HG02943 (cell line): ENCODE data around the gene PLEKHG2.

Experiments used
- ATAC-seq: cut with Tn5 transposase; IDR thresholded peaks from one replicate; pipeline ENCODE4 v1.9.1; 2021; ENCODE audit warnings: mild to moderate bottlenecking, low read depth, moderate library complexity; ENCODE audit not compliant: unreplicated experiment

Gene PLEKHG2

DNA sequence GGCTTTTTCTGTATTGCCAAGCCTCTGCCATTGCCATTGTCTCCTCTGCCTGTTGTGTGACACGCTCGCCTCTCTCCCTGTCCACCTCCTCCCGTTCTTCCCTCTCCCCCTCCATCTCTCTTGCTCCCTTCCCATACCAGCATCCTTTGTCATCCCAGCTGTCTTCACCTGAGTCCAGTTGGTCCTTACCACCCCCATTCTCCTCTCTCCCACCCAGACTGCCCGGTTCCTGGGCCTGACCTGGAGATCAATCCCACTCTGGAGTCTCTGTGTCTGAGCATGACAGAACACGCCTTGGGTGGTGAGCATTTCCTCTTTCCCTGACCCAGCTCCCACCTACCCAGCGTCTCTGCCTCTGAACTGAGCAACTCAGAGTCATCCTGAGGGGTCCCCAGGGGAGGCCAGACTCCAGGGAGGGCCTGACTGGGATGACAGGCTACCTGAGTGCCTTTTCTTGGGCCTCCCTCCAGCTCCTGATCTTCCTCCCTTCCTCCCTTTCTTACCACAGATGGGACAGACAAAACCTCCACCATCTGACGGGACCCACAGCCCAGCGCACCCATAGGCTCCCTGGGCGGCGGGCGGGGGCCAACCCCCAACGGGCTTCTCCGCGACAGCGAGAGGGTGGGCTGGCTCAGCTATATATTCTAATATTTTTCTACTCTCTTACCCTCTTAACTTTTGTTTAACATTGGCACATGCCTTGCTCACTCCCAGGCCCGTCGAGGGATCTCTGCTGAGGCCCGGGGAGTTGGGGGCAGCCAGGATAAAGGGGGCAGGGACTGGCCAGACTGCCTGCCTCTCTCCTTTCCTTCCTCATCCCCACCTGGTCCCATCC, 29.3 kb upstream of the PLEKHG2 start:
- ATAC-seq = no peak

DNA sequence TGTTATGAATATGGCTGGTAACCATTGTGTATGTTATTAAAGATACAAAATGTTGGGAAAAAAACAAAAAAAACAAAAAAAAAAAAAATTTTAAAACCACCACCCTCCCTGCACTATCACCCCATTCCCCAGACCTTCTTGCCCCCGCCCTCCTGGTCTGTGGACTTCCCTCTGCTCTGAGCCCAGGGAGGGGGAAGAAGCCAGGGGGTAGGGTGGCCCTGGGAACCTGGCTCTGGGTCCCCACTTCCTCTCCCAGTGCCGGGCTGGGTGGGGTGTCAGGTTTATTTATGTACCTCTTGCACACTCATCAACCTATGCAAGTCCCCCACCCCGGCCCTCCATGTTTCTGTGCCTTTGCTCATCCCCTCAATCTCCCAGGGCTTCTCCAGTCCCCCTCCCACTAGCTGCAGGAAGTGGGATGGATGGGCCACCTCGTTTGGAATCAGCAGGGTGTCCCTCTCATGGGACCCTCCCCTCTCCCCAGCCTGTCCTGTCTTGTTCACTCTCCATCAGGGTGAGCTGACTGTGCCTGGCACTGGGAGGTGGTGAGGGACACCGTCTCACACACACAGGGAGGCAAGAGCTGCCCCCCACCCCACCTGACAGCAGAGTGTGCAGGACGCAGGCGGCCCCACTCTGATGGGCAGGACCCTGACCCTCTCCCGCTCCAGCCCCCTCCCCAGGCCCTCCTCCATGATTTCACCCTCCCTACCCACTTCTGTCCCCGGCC, 27.5 kb upstream of the PLEKHG2 start:
- ATAC-seq = no peak

DNA sequence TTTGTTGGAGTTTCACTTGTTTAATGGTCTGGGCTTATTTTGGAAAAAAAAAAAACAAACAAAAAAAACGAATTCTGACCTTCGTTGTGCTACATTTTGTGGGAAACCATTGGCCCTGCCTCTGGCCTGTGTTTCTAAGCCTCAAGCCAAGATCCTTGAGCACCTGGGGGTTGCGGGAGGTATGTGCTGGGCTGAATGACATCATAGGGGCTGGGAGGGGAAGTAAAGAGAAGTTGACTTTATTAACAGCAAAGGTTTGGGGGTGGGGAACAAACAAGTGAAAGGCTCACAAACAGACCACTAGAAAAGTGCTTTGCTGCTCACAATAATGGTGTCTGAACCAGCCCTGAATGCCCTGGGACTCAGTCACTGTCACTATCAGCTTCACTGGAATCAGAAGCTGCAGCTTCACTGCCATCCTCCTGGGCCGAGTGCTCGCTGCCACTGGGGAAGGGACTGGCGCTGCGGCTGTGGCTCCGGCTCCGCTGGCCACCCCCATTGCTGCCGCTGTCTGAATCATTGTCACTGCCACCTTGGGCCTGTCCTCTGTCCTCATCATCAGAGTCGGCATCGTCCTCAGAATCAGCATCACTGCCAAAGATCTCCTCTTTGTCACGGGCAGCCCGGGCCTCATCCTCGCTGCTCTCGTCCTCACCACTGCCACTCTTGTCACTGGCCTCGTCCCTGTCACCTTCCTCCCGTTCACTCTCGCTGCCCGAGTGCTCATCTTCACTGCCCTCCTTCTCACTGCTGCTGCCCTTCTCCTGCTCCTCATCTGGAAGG, 26.6 kb upstream of the PLEKHG2 start:
- ATAC-seq = no peak

DNA sequence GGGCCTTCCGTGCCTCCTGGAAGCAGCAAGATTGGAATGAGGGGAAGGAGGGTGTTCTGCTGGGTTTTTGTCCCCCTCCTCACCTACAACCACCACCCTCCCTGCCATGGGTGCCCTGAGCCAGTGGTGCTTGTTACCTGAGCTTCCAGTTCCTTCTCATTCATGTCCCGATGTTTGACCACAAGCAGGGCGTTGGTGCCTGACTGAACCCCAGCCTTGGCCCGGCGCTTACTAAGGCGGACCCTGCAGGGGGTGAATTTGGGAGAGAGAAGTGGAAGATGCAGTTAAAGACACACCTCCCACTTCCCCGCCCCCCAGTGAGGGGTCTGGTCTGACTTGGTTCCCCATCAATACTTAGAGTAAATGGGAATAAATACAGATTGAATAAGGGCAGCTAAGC, 25.9 kb upstream of the PLEKHG2 start:
- no peak for ATAC-seq

DNA sequence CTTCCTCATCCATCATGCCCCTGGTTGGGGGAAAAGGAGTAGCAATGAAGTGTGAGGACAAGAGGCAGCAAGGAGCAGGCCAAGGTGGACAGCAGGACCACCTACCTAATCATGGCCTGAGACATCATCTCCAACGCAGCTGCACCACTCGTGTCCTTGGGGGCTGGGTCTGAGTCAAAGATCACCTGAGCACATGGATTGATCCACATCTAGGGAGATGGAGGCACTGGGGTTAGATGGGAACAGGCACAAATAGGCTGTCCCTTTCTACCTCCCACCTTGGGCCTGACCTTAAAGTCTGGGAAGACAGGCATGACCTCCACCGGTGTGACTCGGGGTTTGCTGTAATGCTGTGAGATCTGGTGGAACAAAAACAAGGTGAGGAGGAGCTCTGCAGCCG, 23.8 kb upstream of the PLEKHG2 start:
- ATAC-seq = no peak

DNA sequence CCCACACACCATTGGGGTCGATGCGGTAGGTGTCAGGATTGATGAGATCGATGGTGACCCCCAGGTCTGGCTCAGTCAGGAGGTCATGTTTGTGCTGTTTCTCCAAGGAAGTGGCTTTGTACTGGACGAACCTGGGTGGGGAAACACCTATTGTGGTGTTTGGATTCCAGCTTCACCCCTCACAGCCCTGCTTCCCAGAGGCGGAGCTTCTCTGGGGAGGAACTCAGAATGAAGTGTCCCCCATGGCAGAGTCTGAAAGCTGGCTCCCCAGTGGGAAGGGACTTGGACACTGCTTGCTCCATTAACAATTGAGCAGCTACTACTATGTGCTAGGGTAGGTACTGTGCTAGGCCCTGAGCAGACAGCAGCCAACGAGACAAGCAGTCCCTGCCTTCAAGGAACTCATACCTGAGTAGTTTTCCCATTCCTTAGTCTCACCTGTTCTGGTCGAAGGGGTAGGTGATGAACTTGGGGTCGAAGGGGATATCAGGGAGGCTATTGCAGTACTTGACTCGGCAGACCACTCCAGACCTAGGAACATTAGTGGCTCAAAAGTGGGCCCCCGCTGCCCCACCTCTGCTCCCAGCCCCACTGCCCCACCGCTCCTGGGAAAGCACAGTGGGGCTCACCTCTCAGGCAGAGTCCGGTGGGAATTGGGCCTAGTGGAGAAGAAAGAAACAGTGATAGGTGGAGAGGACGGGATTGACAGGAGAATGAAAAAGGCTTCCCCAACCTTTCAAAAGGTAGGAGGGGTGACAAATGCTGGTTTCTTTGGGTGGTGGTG, 22.6 kb upstream of the PLEKHG2 start:
- ATAC-seq = no peak

DNA sequence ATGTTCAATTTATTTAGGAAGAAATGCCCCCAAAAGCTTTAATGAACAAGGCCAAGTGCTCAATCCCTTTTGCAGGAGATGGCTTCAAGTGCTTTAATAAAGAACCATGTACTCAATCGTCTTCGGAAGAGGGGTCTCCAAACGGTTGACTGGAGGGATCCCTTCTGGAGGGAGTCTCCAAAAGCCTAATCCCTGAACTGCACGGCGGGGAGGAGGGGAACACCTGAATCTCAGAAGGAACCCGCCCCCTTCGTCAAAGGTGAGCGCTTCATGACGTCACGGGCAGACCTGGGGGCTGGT, 22.1 kb upstream of the PLEKHG2 start:
- no peak for ATAC-seq

DNA sequence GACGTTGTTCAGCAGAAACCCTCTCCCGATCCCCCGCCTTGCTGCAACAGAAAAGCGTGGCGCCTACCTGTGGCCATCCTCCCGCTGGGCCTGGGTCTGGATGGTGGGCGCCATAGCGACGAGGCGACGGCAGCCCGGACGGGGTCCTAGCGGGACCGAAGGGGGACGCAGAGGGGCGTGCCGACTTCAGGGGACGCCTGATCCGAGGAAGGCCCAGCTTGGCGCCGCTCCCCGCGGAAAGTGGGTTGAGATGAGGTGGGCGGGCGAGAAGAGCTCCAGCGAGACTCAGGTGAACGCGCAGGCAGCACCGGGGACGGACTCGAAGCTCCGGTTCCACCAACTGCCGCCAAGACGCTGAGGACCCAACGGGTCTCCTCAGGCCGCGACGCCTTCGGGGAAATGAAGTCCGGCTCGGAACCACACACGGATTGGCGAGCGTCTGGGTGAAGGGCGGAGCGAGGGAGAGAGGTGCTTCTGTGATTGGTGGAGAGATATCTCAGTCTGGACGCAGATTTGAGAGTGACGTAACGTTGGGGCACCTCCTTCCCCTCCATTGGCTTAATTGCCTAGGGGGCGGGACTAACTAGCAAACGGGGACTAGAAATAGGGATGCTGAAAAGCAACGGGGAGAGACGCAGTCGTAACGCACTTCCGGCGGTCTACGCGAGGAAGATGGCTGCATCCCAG, 21.6 kb upstream of the PLEKHG2 start, which contains the start of the genes MED29 and PAF1:
Gene MED29, plus strand, starts transcription at position 628 of the 687 bp plus-strand sequence. Its CDS starts 45 bp downstream, at position 673.
Gene PAF1, minus strand, starts transcription at position 356 of the 687 bp plus-strand sequence. Its CDS starts 242 bp downstream, at position 114.
- peak; percentile 88 for ATAC-seq

DNA sequence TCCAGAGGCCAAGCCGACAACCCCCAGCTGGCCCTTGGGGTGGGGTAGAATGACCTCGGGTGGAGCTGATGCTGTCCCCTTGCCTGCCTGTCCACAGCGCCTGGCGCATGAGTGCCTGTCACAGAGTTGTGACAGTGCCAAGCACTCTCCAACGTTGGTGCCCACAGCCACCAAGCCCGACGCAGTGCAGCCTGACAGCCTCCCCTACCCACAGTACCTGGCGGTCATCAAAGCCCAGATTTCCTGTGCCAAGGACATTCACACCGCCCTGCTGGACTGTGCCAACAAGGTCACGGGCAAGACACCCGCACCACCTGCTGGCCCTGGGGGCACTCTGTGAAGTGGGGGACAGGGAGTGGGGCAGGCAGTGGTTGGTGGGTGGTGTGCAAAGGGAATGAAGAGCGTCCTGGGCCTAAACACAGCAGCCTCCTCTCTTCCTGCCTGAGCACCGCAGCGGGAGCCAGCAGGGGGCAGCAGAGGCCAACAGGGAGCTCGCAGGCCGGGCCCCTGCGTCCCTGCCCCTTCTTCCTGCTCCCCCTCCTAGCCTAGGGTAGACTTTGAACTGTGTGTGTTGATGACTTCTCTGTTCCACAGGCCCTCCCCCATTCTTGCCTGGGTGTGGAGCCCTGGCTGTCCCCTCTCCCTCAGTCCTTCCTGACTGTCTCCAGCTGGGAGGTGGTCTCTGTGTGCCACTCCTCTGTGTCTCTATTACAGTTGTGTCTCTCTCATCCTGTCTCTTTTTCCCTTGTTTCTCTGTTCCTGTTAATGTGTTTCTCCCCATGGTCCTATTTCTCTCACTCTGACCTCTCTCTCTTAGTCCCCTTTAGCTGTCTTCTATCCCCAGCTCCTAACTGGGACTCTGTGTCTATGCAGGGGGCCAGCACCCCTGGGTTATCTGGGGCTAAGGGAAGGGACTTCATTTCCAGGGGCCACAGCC, 14.8 kb upstream of the PLEKHG2 start:
- ATAC-seq = no peak

DNA sequence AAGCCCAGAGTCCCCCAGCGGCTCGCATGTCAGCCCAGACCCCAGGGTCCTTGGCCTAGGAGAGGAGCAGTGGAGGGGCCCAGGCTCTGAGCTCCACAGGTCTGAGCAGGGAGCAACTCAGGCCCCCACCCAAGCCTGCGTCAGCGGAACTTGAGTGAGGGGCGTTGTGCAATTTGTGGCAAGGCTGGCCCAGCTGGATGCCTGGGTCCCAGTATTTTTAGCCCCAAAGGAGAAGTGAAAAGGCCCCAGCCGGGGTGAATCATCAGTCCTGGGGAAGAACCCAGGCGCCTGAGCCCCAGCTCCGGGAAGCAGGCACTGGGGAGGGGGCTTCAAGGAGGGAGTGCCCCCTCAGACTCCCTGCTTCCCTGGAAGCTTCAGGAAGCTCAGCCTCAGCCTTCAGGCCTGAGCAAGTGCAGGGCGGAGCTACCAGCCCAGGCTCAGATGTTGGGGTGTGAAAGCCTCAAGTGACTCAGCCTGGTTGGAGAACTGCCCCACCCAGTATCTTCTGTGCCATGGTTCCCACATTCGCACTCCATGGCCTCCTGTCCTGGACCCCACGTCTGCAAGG, 14.1 kb upstream of the PLEKHG2 start:
- no peak for ATAC-seq

DNA sequence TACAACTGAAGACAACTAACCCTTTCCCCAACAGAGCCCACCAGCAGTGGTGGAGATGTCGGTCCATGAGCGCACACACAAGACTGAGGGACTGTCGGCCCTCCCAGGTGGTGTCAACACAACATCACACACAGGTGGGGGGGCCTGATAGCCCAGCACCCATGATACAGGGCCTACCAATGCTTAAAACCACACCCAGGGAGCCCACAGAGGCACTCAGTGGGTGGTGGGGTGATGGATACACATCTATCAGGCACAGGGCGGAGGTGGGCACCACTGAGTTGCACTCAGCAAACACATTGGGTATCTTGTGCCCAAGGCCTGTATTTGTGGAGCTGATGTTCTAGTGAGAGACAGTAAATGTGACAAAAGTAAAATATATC, 12.8 kb upstream of the PLEKHG2 start:
- no peak for ATAC-seq

DNA sequence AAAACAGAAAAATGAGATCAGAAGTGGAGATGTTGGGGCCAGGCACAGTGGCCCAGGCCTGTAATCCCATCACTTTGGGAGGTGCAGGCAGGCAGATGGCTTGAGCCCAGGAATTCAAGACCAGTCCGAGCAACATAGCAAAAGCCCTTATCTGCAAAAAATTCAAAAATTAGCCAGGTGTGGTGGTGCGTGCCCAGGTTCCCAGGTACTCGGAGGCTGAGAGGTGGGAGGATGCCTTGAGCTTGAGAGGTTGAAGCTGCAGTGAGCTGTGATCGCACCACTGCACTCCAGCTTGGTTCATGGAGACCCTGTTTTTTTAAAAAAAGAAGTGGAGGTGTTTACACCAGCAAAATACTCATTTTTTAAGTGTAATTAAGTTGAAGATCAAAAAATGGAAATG, 12.4 kb upstream of the PLEKHG2 start:
- no peak for ATAC-seq

DNA sequence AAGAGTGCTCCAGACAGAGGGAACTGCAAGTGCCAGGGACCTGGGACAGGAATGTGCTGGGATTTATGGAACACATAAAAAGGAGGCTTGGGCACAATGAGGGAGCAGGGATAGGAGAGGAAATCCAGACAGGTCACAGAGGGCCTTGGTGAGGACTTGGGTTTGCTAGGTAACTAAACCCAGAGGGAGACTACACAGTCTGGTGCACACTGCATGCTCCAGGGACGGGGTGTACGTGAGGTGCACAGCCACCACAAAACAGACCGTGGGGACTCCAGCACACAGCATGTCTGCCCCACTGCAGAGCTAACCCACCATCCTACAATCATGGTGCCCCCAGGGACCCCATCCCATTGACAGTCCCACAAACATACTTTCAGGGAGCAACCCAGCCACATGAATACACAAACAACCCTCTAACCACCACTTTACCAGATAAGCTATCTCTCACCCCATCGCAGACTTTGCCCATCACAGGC, 11.4 kb upstream of the PLEKHG2 start:
- ATAC-seq = no peak

DNA sequence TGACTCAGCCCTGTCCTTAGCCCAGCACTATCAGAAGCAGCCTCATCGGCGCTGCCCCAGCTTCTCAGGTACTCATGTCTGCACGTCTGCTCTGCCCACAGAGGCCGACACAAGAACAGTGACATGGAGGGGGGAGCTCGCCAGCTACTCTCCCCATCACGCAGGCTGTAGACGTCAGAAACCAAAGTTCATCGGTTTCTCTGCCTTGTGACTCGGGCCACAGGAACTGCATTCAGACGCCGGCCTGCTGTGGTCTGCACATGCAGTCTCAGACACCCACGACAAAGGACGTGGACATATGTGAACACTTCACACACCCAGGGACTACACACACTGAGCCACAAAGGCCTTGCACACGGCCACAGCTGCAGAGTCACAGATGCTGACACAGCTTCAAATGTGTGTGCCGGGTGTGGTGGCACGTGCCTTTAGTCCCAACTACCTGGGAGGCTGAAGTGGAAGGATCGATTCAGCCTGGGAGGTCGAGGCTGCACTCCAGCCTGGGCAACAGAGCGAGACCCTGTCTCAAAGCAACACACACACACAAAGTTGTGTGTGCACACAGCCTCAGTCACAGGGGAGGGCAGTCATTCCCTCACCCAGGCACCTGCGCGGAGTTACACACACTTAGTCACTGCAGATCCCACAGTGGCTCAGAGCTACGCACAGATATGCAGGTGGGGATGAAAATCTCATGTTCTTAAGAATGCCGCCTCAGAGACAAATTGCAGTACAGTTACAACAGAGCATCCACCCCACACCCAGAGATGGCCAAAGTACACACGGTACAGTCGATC, 10.7 kb upstream of the PLEKHG2 start:
- ATAC-seq = no peak

DNA sequence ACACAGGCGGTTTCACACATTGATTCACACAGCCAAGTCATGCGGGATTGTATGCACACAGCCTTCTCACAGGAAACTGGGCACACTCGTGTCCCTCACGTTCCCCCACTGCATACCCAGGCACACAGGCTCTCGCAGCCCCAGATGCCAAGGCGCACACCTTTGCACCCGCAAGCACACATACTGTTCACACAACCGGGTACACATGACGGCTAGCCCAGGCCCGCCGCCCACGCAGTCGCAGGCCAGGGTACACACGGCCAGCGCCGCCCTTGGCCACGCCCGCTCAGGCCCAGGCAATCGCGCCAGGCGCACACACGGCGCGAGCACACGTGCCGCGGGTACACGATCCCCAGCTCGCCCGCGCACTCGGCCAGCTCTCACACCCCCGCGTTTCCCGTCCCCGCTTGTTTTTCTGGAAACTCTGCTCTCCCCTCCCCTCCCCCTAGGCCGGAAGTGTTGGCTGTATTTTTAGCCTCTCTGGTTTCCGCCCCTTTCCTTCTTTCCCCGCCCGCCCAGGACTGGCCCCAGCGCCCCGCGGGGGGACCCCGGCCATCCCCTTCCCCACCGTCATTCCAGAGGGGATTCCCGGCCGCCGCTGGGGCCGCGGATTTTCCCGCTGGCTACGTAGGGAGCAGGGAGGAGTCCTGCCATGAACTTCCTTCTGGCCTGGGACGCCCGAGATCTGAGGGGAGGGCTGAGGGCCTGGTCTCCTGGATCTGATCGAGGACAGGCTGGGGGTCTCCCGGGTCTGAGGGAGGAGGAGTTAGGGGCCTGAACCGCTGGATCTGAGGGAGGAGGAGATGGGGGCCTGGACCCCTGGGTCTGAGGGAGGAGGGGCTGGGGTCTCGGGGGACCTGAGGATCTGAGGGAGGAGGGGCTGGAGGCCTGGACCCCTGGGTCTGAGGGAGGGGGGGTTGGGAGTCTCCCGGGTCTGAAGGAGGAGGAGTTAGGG, 9.8 kb upstream of the PLEKHG2 start:
- ATAC-seq = no peak
